GM21423 (cell line): ENCODE results near the gene LARP1B.
"Not testable (repeated sequence)": the region's sequence is repeated elsewhere in the genome, so short reads cannot be mapped to it uniquely, and the experiment has no call there.

Experiments
- ATAC-seq: cut with Tn5 transposase; IDR thresholded peaks from one replicate; pipeline ENCODE4 v1.9.1; 2021; ENCODE audit warnings: mild to moderate bottlenecking, moderate library complexity; ENCODE audit not compliant: unreplicated experiment

Gene LARP1B

GRCh38 chr4:128134925-128135324, 73.8 kb downstream of the LARP1B start:
- no peak for ATAC-seq

- ATAC-seq = no peak
Observed at GRCh38 chr4:128135391-128135790, 74.3 kb downstream of the LARP1B start.

- ATAC-seq = no peak
Observed at GRCh38 chr4:128141866-128142265, 80.8 kb downstream of the LARP1B start.

- ATAC-seq = no peak
Observed at GRCh38 chr4:128145727-128146126, 84.6 kb downstream of the LARP1B start.

GRCh38 chr4:128153800-128154199, 92.7 kb downstream of the LARP1B start:
- no peak for ATAC-seq

- no peak for ATAC-seq
Observed at GRCh38 chr4:128155231-128155855, 94.2 kb downstream of the LARP1B start.

GRCh38 chr4:128155874-128156456, 94.9 kb downstream of the LARP1B start:
- ATAC-seq = no peak

GRCh38 chr4:128156472-128156871, 95.4 kb downstream of the LARP1B start:
- ATAC-seq = not testable (repeated sequence)

GRCh38 chr4:128158894-128159293, 97.8 kb downstream of the LARP1B start:
- ATAC-seq = no peak

- no peak for ATAC-seq
Observed at GRCh38 chr4:128159967-128160366, 98.9 kb downstream of the LARP1B start.

- ATAC-seq = no peak
Observed at GRCh38 chr4:128161138-128161537, 100.0 kb downstream of the LARP1B start.

GRCh38 chr4:128162434-128162833, 101.3 kb downstream of the LARP1B start:
- no peak for ATAC-seq

GRCh38 chr4:128163177-128164117, 102.3 kb downstream of the LARP1B start:
- no peak for ATAC-seq

- no peak for ATAC-seq
Observed at GRCh38 chr4:128166982-128167381, 105.9 kb downstream of the LARP1B start.

GRCh38 chr4:128168701-128169100, 107.6 kb downstream of the LARP1B start:
- no peak for ATAC-seq

- ATAC-seq = no peak
Observed at GRCh38 chr4:128169245-128169644, 108.1 kb downstream of the LARP1B start.

GRCh38 chr4:128176643-128177042, 115.5 kb downstream of the LARP1B start:
- ATAC-seq = no peak

- no peak for ATAC-seq
Observed at GRCh38 chr4:128177498-128177897, 116.4 kb downstream of the LARP1B start.

GRCh38 chr4:128186623-128187022, 125.5 kb downstream of the LARP1B start:
- ATAC-seq = no peak

- ATAC-seq = peak; percentile 100
Observed at GRCh38 chr4:128191115-128191781, 130.1 kb downstream of the LARP1B start.
